Left renal pelvis (tissue), 4 donors: Measurements from ENCODE around the gene RASSF4. TPM values are rescaled to one million over a fixed set of nuclear protein-coding genes. Genes with fewer than 3 reads are reported as not detected.
A peak's percentile ranks its signal among the peaks of the same experiment; 100 is the strongest.

Experiments
- DNase-seq, 4 donors: peaks; one replicate each; pipeline ENCODE4 v3.0.0-alpha.2; 2013; ENCODE audit warnings: low read depth in 4 of 4, low spot score in 3 of 4
- polyA plus RNA-seq, 4 donors: library from polyadenylated mRNA; unstranded; fragments of 120-200 nt; gene quantifications; one replicate each; pipeline ENCODE4 v1.2.1, GENCODE V29; 2013; ENCODE audit not compliant: insufficient read length in 4 of 4

Gene RASSF4
- polyA plus RNA-seq, 4 donors = 12.7 to 39.2 (median 24.1) TPM

- DNase-seq = no peak
These were observed 14.6 kb downstream of the RASSF4 start for GRCh38 chr10:44974082-44974627.

GRCh38 chr10:44974628-44975430 lies 15.2 kb downstream of the RASSF4 start:
- no peak for DNase-seq

- no peak for DNase-seq
These were observed 16.1 kb downstream of the RASSF4 start for GRCh38 chr10:44975431-44976331.

GRCh38 chr10:44976352-44977198 lies 17.0 kb downstream of the RASSF4 start:
- no peak for DNase-seq

GRCh38 chr10:44977287-44978212 lies 17.9 kb downstream of the RASSF4 start:
- DNase-seq = no peak

- DNase-seq = no peak
These were observed 18.6 kb downstream of the RASSF4 start for GRCh38 chr10:44978213-44978569.

- peak; percentile 89 to 96 (median 92) for DNase-seq
These were observed 19.1 kb downstream of the RASSF4 start, which contains the start of gene DEPP1 for GRCh38 chr10:44978570-44979280. Gene DEPP1 (minus strand): TSS chr10:44978809. CDS start chr10:44978030, 779 bp downstream.

- no peak for DNase-seq
These were observed 19.9 kb downstream of the RASSF4 start for GRCh38 chr10:44979281-44980191.

GRCh38 chr10:44980309-44981171 lies 20.9 kb downstream of the RASSF4 start:
- no peak for DNase-seq

GRCh38 chr10:44981172-44982113 lies 21.8 kb downstream of the RASSF4 start:
- no peak for DNase-seq

- no peak for DNase-seq
These were observed 22.5 kb downstream of the RASSF4 start for GRCh38 chr10:44982114-44982460.

GRCh38 chr10:44982496-44982895 lies 22.9 kb downstream of the RASSF4 start:
- no peak for DNase-seq

- DNase-seq = no peak
These were observed 23.7 kb downstream of the RASSF4 start for GRCh38 chr10:44983066-44983894.

GRCh38 chr10:44983895-44984278 lies 24.3 kb downstream of the RASSF4 start:
- no peak for DNase-seq

- no peak for DNase-seq
These were observed 25.1 kb downstream of the RASSF4 start for GRCh38 chr10:44984671-44985101.
